Cortex of kidney (tissue), 1 donor: ENCODE results near the gene HAX1.
"Not testable (repeated sequence)": the region's sequence is repeated elsewhere in the genome, so short reads cannot be mapped to it uniquely, and the experiment has no call there.

Experiments
- DNase-seq: peaks from one replicate; lab custom pipeline; 2025; lab: John Stamatoyannopoulos, UW

HAX1 gene

GRCh38 chr1:154276797-154277196 is 4.4 kb downstream of the HAX1 start:
- no peak for DNase-seq

- not testable (repeated sequence) for DNase-seq
Measured at GRCh38 chr1:154287591-154287990, 15.2 kb downstream of the HAX1 start.

GRCh38 chr1:154288661-154289060 is 16.2 kb downstream of the HAX1 start:
- DNase-seq = no peak

- DNase-seq = no peak
Measured at GRCh38 chr1:154290921-154291320, 18.5 kb downstream of the HAX1 start.

- no peak for DNase-seq
Measured at GRCh38 chr1:154295408-154296235, 23.2 kb downstream of the HAX1 start.

- DNase-seq = no peak
Measured at GRCh38 chr1:154301582-154301981, 29.2 kb downstream of the HAX1 start.

- DNase-seq = no peak
Measured at GRCh38 chr1:154304664-154305337, 32.4 kb downstream of the HAX1 start.

- DNase-seq = no peak
Measured at GRCh38 chr1:154306151-154306550, 33.7 kb downstream of the HAX1 start.

GRCh38 chr1:154307670-154308270 is 35.3 kb downstream of the HAX1 start:
- DNase-seq = not testable (repeated sequence)

- DNase-seq = not testable (repeated sequence)
Measured at GRCh38 chr1:154309136-154309535, 36.7 kb downstream of the HAX1 start.

GRCh38 chr1:154312229-154313065 is 40.0 kb downstream of the HAX1 start:
- DNase-seq = not testable (repeated sequence)

GRCh38 chr1:154313066-154313356 is 40.6 kb downstream of the HAX1 start:
- DNase-seq = no peak

- DNase-seq = not testable (repeated sequence)
Measured at GRCh38 chr1:154314226-154314625, 41.8 kb downstream of the HAX1 start.

- DNase-seq = no peak
Measured at GRCh38 chr1:154316704-154317103, 44.3 kb downstream of the HAX1 start.

GRCh38 chr1:154318386-154318785 is 46.0 kb downstream of the HAX1 start:
- DNase-seq = no peak

GRCh38 chr1:154320882-154321608 is 48.6 kb downstream of the HAX1 start, which contains the start of gene AQP10:
Gene AQP10 (plus strand): TSS chr1:154321093. CDS start chr1:154321156, 63 bp downstream.
- DNase-seq = no peak

GRCh38 chr1:154321609-154321934 is 49.1 kb downstream of the HAX1 start:
- DNase-seq = not testable (repeated sequence)

- DNase-seq = no peak
Measured at GRCh38 chr1:154323493-154323892, 51.1 kb downstream of the HAX1 start.

GRCh38 chr1:154324241-154324640 is 51.8 kb downstream of the HAX1 start:
- DNase-seq = no peak

- no peak for DNase-seq
Measured at GRCh38 chr1:154324669-154325582, 52.5 kb downstream of the HAX1 start, which contains the start of gene ATP8B2. Gene ATP8B2 (plus strand): TSS chr1:154325525. CDS start chr1:154328142, 2,617 bp downstream.
